ENCODE data around the gene STRBP.
"Not testable (repeated sequence)": the region's sequence is repeated elsewhere in the genome, so short reads cannot be mapped to it uniquely, and the experiment has no call there.

Gene STRBP

DNA sequence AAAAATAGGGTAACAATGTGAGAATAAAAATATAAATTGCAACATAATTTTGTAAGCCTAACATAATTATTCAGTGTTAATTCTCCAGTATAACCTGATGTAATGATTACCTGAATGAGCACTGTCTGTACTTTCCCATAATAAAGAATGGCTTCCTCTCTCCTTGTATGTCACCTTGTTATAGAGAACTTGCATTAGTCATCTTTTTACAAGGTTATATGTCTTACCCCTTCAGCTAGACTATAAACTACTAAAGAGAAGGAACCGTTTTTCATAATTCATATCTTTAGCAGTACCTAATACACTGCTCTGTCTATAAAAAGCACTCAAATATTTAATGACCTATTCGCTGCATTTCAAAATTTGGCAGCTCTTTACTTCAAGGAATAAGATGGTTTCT, 19.8 kb downstream of the STRBP start:
- no peak for DNase-seq (ENCODE audit: low spot score)

DNA sequence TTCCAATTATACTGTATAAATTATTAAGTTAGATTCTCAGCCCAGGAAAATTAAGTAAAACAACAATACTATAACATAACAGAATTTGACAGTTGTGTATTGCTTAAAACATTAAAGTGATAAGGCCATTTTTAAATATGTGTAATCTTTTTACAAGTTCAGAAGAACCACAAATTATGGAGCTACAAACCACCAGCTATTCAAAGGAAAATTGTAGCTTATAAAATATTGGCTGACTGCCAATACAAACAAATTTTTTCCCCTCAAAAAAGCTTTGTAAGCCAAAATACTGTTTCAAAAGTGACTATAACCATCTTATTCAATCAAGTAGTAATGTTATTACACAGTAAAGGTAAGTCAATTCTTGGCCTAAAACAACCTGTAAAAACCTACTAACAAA, 21.9 kb downstream of the STRBP start:
- DNase-seq (ENCODE audit: low spot score), result no peak

- DNase-seq (ENCODE audit: low spot score), result no peak
These were observed 28.7 kb downstream of the STRBP start for GRCh38 chr9:123239726-123240125.

- DNase-seq (ENCODE audit: low spot score), result no peak
These were observed 30.0 kb downstream of the STRBP start for GRCh38 chr9:123238365-123238764.

DNA sequence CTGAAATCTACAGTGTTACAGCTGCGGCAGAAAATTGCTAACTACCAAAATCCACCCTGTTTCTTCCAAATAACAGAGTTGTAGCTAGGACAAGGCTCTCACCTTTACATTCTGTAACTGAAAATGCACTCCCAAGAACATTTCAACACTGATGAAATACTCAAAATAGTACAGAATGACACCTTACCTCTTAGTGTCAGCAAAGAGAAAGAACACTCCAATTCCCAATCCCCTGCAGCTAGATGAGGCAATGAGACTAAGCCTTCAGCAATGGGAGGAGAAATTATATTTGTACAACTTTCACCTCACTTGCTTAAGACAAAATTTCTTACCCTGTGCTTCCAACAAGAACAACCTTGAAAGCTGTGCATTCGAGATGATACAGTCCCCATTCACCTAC, 31.2 kb downstream of the STRBP start:
- DNase-seq (ENCODE audit: low spot score), result no peak

DNA sequence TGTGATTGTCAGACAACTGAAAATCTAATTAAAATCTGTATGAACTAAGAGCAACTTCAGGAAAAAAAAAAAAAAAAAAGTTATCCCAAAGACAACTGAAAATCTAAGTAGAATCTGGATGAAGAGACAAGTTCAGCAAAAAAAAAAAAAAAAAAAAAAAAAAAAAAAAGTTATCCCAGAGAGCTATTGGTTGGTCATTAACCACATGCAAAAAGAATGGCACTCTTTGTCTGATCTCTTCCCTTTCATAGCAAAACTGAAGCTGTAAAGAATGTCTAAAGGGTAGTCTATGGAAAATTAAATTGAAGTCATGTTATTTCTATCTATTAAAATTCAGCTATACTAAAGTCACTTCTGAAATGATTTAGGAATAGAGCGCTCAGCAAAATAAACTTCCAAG, 32.9 kb downstream of the STRBP start:
- DNase-seq (ENCODE audit: low spot score), result no peak

DNA sequence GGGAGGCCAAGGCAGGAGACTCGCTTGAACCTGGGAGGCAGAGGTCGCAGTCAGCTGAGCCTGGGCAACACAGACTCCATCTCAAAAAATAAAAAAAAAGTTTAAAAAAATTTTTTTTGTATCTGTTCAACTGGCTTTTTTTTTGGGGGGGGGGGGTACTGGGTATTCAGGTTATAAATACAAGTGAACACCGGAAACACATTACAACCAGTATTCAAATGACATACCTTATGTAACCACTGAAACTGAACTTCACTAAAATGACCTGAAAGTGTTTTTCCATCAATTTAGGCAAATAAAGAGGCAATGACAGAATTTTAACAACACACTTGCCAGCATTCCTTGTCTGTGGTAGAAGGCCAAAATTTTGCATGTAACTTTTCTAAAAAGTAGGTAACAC, 33.5 kb downstream of the STRBP start:
- DNase-seq (ENCODE audit: low spot score), result no peak

- DNase-seq (ENCODE audit: low spot score), result no peak
These were observed 36.1 kb downstream of the STRBP start for GRCh38 chr9:123232332-123232731.

DNA sequence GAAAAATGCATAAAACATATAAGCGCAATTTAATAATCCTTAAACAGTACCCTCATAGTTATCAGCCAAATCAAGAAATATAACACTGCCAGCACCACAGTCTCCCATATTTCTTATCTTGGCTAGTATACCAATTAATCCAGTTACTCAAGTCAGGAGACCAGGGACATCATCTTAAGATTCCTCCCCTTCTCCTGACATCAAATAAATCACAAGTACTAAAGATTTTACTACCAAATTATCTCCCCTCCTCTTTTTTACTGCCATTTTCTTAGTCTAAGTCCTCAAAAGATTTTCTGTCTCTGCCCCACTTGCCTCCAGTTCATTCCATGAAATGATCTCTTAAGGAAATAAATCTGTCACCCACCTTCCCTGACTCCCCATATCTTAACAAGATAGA, 37.0 kb downstream of the STRBP start:
- DNase-seq (ENCODE audit: low spot score), result no peak

DNA sequence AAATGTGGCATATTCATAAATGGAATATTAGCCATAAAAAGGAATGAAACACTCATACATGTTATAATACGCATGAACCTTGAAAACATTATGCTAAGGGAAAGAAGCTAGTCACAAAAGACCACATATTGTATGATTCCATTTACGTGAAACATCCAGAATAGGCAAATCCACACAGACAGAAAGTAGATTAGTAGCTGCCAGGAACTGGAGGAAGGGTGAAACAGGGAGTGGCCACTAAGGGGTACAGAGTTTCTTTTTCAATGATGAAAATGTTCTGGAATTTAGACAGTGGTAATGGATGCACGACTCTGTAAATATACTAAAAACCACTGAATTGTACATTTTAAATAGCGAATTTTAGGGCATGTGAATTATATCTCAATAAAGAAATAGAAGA, 39.4 kb downstream of the STRBP start:
- no peak for DNase-seq (ENCODE audit: low spot score)

DNA sequence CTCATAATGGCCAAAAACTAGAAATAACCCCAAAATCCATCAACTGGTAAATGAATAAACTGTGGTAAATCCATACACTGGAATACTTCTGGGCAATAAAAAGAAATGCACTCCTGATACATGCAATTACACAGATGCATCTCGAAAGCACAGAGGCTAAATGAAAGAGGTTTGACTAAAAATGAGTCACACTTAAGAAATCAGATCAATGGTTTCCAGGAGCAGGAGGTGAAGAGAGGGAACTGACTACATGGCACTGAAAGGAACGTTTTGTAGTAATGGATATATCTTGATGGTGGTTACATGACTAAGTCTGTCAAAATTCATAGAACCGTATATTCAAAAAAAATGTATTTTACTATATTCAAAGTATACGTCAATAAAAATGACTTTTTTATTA, 42.4 kb downstream of the STRBP start:
- no peak for DNase-seq (ENCODE audit: low spot score)

GRCh38 chr9:123225374-123225813, 43.0 kb downstream of the STRBP start:
- peak; percentile 72 for DNase-seq (ENCODE audit: low spot score)

DNA sequence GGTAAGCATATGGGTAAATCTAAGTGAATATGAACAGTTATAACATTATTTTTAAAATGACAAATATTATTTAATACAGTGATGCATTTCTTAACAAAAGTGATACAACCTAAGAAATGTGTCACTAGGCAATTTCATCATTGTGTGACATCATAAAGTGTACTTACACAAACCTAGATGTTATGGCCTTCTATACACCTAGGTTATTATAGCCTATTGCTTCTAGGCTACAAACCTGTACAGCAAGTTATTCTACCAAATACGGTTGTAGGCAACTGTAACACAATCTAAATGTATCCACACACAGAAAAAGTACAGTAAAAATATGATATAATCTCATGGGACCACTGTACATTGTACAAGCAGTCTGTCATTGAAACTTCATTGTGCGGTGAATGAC, 48.3 kb downstream of the STRBP start:
- no peak for DNase-seq (ENCODE audit: low spot score)

DNA sequence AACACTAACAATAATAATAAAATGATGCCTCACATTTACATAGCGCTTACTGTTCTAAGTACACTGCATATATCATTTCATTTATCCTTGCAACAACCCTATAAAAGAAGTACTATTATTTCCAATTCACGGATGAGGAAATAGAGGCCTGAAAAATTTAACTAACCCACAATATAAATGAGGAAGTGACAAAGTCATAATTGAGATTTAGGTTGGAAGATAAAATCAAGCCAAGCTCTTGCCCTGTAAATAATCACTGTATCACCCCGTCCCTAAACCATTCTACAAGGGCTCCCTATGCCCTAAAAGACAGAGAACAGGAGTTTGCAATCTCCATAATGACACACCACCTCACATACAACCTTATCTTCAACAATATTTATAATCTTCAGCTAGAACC, 49.6 kb downstream of the STRBP start:
- no peak for DNase-seq (ENCODE audit: low spot score)

GRCh38 chr9:123217128-123217654, 51.2 kb downstream of the STRBP start:
- no peak for DNase-seq (ENCODE audit: low spot score)

GRCh38 chr9:123216251-123216797, 52.1 kb downstream of the STRBP start:
- DNase-seq (ENCODE audit: low spot score), result no peak

GRCh38 chr9:123211081-123211480, 57.3 kb downstream of the STRBP start:
- no peak for DNase-seq (ENCODE audit: low spot score)

GRCh38 chr9:123208626-123209174, 59.7 kb downstream of the STRBP start:
- DNase-seq (ENCODE audit: low spot score), result no peak

DNA sequence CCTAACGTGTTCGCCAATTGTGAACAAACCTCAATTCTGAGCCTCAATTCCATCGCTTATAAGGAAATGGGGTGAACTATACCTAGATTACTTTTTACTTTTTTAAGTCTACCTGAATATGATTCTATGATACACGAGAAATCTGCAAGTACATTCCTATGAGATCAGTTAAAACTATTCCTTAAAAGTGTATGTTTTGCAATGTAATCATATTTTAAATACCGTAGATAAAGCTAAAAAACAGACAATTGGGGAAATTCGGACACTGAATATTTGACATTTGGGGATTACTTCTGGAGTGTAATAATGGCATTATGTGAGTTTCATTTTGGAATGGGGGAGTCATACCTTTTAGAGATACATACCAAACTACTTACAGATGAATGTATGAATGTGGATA, 62.3 kb downstream of the STRBP start:
- DNase-seq (ENCODE audit: low spot score), result no peak

DNA sequence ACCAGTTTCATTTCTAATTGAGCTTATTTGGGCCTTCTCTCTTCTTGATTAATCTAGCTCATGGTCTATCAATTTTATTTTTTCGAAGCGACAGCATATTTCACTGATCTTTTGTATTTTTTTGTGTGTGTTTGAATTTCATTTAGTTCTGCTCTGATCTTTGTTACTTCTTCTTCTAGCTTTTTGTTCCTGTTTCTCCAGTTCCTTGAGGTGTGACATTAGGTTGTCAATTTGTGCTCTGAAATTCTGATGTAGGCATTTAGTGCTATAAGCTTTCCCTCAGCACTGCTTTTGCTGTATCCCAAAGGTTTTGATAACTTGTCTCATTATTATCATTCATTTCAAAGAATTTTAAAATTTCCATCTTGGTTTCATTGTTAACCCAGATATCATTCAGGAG, 67.3 kb downstream of the STRBP start:
- no peak for DNase-seq (ENCODE audit: low spot score)

DNA sequence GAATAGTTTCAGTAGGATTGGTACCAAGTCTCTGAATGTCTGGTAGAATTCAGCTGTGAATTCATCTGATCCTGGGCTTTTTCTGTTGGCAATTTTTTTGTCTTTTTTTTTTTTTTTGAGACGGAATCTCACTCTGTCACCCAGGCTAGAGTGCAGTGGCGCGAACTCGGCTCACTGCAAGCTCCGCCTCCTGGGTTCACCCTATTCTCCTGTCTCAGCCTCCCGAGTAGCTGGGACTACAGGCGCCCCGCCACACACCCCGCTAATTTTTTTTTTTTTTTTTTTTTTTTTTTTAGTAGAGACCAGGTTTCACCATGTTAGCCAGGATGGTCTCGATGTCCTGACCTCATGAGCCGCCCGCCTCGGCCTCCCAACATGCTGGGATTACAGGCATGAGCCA, 67.9 kb downstream of the STRBP start:
- not testable (repeated sequence) for DNase-seq (ENCODE audit: low spot score)

DNA sequence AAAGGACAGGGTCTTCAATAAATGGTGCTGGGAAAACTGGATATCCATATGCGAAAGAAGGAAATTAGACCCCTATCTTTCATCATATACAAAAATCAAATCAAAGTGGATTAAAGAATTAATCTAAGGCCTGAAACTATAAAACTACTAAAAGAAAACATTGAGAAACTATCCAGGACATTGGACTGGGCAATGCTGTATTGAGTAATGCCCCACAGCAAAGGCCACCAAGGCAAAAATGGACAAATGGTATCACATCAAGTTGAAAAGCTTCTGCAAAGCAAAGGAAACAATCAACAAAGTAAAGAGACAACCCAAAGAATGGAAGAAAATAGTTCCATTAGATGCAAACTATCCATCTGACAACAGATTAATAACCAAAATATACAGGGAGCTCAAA, 72.3 kb downstream of the STRBP start:
- DNase-seq (ENCODE audit: low spot score), result no peak

DNA sequence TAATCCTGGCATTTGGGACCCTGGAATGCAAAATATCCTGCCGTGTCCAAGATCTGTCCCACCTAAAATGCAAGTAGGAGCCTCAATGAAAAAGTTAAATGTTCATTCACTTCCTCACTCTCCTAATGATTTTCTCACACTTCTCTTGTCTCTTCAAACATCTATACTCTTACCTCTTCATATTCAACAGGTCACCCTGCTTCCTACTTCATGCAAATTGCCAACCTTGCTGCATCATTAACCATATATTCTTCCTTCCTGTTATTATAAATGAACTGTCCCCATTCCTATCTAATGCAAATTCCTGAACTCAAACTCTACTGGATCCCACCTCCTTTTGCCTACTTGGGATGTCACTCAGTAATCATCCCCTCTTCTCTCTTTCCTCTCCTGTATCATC, 74.4 kb downstream of the STRBP start:
- DNase-seq (ENCODE audit: low spot score), result no peak

DNA sequence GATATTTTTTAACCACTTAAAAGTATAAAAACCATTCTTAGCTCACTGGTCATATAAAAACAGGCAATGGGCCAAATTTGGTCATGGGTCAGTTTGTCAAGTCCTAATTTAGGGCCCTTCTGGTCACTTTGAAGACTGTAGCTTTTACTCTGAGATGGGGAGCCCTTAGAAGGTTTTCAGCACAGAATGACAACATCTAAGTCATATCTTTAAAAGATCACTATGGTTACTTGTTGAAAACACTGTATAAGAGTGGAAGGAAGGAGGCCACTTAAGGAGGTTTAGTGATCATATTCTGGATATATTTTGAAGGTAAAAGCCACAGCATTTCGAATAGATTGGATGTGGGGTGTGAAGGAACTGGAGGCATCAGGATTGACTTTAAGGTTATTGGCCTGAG, 76.7 kb downstream of the STRBP start:
- no peak for DNase-seq (ENCODE audit: low spot score)
